Fibroblast of lung (primary cell): ENCODE measurements around the gene CHRND. TPM values are rescaled to one million over a fixed set of nuclear protein-coding genes. Genes with fewer than 3 reads are reported as not detected.

Experiments used
- DNase-seq, 2 donors: peaks; one replicate each; pipeline versions ENCODE4 v3.0.0 to v3.0.0-alpha.2; 2010; ENCODE audit warnings: low read depth in 2 of 2
- H2AFZ ChIP-seq: 2 replicates; pipeline ENCODE4 v1.5.1; 2012; ENCODE audit warnings: low read length, control low read depth, inconsistent platforms
- H3K27ac ChIP-seq: 2 replicates; pipeline ENCODE4 v1.5.1; 2011; ENCODE audit warnings: low read length, control low read depth; ENCODE audit not compliant: insufficient read depth
- H3K27me3 ChIP-seq: 2 replicates; pipeline ENCODE4 v1.5.1; 2011; ENCODE audit warnings: mild to moderate bottlenecking, low read length; ENCODE audit not compliant: control insufficient read depth, insufficient read depth
- H3K36me3 ChIP-seq: 2 replicates; pipeline ENCODE4 v1.5.1; 2011; ENCODE audit warnings: low read length; ENCODE audit not compliant: control insufficient read depth, insufficient read depth
- H3K4me1 ChIP-seq: 2 replicates; pipeline ENCODE4 v1.5.1; 2011; ENCODE audit warnings: low read length; ENCODE audit not compliant: control insufficient read depth, insufficient read depth; ENCODE audit errors: extremely low read depth
- H3K4me2 ChIP-seq: 2 replicates; pipeline ENCODE4 v1.5.1; 2011; ENCODE audit warnings: low read length, control low read depth; ENCODE audit not compliant: insufficient read depth; ENCODE audit errors: extremely low read depth
- H3K4me3 ChIP-seq, 4 experiments: fragments of 200-600 bp in 1 of 4; sonication (generic) in 1 of 4; replicated peaks in 1 of 4; 2 replicates each; pipeline ENCODE4 v1.5.1; 2011 to 2016; ENCODE audit warnings: low read length in 4 of 4, low read depth in 3 of 4, mild to moderate bottlenecking in 3 of 4, control low read depth in 2 of 4, inconsistent platforms in 1 of 4, mixed read lengths in 1 of 4; ENCODE audit not compliant: insufficient read depth in 1 of 4; ENCODE audit errors: control extremely low read depth in 1 of 4
- H3K79me2 ChIP-seq: 2 replicates; pipeline ENCODE4 v1.5.1; 2012; ENCODE audit warnings: mild to moderate bottlenecking, low read length, inconsistent platforms; ENCODE audit not compliant: control insufficient read depth, insufficient read depth
- H3K9ac ChIP-seq: 2 replicates; pipeline ENCODE4 v1.5.1; 2011; ENCODE audit warnings: mild to moderate bottlenecking, low read length, control low read depth; ENCODE audit not compliant: insufficient read depth
- H3K9me3 ChIP-seq: 2 replicates; pipeline ENCODE4 v1.5.1; 2012; ENCODE audit warnings: low read depth, low read length; ENCODE audit not compliant: control insufficient read depth, insufficient read depth
- H4K20me1 ChIP-seq: 2 replicates; pipeline ENCODE4 v1.5.1; 2011; ENCODE audit warnings: low read length; ENCODE audit not compliant: control insufficient read depth, insufficient read depth; ENCODE audit errors: extremely low read depth
- EZH2 ChIP-seq: IDR thresholded peaks from 2 replicates; pipeline ENCODE4 v1.5.1; 2012; ENCODE audit warnings: low read length, control low read depth, mild to moderate bottlenecking; ENCODE audit errors: missing control alignments
- polyA minus RNA-seq: library from RNA; depleted of rRNA, polyadenylated mRNA; stranded (reverse); fragments of >200 nt; gene quantifications from 2 replicates; pipeline ENCODE4 v1.2.3, GENCODE V29; 2011; ENCODE audit warnings: low replicate concordance
- polyA plus RNA-seq, 2 donors: library from polyadenylated mRNA; depleted of rRNA in 1 of 2; stranded (reverse) in 1 of 2; unstranded in 1 of 2; fragments of >200 nt; gene quantifications; 2 replicates each; pipeline ENCODE4 v1.2.1, GENCODE V29; 2011 to 2012; ENCODE audit warnings: missing spikeins in 1 of 2
- total RNA-seq: library from RNA; depleted of rRNA; stranded (reverse); fragments of >200 nt; gene quantifications from 2 replicates; pipeline ENCODE4 v1.2.1, GENCODE V29; 2014
- TF ChIP-seq, protein P1 (sequence below), 2 donors: IDR thresholded peaks in 1 of 2; conservative IDR thresholded peaks in 1 of 2; 1 replicate in 1 of 2; 2 replicates in 1 of 2; pipeline ENCODE4 v1.5.1; 2011 to 2012; ENCODE audit warnings: low read length in 2 of 2, control low read depth in 1 of 2, inconsistent platforms in 1 of 2, low read depth in 1 of 2, mild to moderate bottlenecking in 1 of 2

CHRND gene
- total RNA-seq (not detected in 2 replicates), polyA plus RNA-seq (not detected in 2 replicates), polyA minus RNA-seq (not detected in 2 replicates)
- not detected in 2 replicates for polyA plus RNA-seq (2012)

DNA sequence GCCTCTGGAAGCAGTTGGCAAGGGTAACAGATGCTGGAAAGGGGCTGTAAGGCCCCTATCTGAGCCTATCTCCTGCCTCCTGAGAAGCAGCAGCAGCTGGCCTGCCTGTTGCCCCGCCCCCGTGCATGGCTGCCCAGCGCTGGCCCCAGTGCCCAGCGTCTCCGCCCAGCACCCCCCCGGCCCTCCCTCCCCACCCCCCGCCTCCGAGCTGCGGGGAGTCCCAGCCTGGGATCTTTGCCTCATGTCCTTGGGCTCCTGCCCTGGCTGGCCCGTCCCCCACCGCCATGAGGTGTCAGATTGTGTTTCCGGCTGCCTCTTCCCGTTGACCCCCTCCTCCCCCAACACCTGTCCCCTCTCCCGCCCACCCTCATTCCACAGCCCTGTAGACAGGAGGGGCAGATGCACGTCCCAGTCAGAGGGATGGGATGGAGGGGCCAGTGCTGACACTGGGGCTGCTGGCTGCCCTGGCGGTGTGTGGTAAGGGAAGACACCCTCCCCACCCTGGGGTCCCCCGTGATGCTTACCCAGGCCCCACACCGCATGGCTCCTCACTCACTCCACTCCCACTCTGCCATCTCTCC, at the start of gene CHRND:
Gene CHRND, plus strand, starts transcription at position 370 of the 581 bp plus-strand sequence. Its CDS starts 56 bp downstream, at position 426.
- peaks cover 15% of the 10 kb centered on the region for H3K27me3 ChIP-seq
- no peak within 1 kb of the TSS for H2AFZ ChIP-seq
- no peak within 1 kb of the TSS for H3K27ac ChIP-seq
- H3K4me2 ChIP-seq = no peak within 1 kb of the TSS
- no peaks in the 10 kb centered on the region for H3K9me3 ChIP-seq
- no peak within 1 kb of the TSS for H3K9ac ChIP-seq
- DNase-seq = no peak
- H3K79me2 ChIP-seq = no peaks in the 10 kb centered on the region
- no peak within 1 kb of the TSS for H3K4me3 ChIP-seq
- H4K20me1 ChIP-seq = no peaks in the 10 kb centered on the region
- TF ChIP-seq EZH2 = no peak
- TF ChIP-seq, protein P1, sequence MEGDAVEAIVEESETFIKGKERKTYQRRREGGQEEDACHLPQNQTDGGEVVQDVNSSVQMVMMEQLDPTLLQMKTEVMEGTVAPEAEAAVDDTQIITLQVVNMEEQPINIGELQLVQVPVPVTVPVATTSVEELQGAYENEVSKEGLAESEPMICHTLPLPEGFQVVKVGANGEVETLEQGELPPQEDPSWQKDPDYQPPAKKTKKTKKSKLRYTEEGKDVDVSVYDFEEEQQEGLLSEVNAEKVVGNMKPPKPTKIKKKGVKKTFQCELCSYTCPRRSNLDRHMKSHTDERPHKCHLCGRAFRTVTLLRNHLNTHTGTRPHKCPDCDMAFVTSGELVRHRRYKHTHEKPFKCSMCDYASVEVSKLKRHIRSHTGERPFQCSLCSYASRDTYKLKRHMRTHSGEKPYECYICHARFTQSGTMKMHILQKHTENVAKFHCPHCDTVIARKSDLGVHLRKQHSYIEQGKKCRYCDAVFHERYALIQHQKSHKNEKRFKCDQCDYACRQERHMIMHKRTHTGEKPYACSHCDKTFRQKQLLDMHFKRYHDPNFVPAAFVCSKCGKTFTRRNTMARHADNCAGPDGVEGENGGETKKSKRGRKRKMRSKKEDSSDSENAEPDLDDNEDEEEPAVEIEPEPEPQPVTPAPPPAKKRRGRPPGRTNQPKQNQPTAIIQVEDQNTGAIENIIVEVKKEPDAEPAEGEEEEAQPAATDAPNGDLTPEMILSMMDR (conservative IDR thresholded peaks at IDR 0.05 in 1 of 2, IDR thresholded peaks at IDR 0.05 in 1 of 2; ENCODE audit: low read depth in 1 of 2, low read length in 2 of 2) = no peak
- no peaks in the 10 kb centered on the region for H3K36me3 ChIP-seq
- H3K4me1 ChIP-seq = no peaks in the 10 kb centered on the region

DNA sequence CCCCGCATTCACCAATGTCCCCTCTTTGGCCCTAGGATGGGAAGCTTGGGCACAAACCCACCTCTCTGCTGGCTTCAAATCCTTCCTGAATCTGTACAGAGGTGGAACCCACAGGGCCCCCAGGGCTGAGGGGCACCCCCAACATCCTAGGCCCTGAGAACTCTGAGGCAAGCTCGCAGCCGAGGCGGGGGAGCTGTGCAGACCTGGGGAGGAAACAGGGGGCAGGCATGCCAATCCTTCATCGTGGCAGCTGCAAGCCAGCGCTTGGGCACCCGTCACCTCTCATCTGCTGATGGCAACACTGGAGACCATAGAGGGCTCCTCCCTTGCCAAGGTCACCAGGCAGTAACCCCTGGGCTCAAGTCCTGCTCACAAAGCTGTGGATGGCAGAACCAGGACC, 49.2 kb upstream of the CHRND start:
- Histone ChIP-seq H3K79me2 (no peaks in the 10 kb centered on the region), H2AFZ (no peak overlapping the region), H3K27me3 (no peaks in the 10 kb centered on the region), H3K9ac (no peak overlapping the region), H3K27ac (no peak overlapping the region), H3K4me2 (no peak overlapping the region), H3K4me3 (no peak overlapping the region), H3K36me3 (no peaks in the 10 kb centered on the region), H3K9me3 (no peaks in the 10 kb centered on the region), H3K4me1 (no peaks in the 10 kb centered on the region), H4K20me1 (no peaks in the 10 kb centered on the region)
- no peak for DNase-seq
- TF ChIP-seq EZH2 = no peak

DNA sequence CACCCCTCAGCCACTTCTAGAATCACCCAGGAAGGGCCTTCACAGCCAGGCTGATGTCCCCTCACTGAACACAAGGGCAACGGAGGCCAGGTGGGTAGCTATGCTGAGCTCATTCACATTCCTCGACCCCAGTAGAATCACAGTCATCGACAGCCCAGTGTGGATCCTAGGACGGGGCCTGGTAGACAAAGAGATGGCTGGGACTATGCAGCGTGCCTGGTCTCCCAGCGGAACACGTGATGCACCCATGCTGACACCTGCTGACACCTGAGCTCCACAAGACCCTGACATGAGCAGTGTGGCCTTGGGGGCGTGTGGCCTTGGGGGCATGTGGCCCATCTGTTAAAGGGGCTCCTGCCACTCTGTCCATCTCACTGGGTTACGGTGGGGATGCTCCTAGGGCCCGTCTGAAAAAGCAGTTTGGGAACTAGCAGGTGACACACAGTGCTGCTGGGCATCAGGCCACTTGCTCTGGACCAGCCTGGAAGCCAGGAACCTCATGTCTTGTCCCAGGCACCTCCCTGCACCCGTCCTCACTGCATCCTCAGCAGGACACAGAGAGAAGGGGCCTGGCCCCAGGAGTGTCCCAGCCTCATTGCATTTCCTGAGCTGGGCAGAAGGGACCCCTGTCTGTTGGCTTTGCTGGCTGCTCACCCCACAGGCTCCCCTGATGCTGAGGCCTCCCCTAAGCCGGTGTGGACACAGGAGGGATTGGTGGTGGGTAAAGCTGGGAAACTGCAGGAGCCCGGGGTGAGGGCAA, 48.0 kb upstream of the CHRND start:
- Histone ChIP-seq H3K9me3 (no peaks in the 10 kb centered on the region), H4K20me1 (no peaks in the 10 kb centered on the region), H3K4me2 (no peak overlapping the region), H3K27ac (no peak overlapping the region), H3K27me3 (no peaks in the 10 kb centered on the region), H3K36me3 (no peaks in the 10 kb centered on the region), H3K79me2 (no peaks in the 10 kb centered on the region), H3K4me1 (no peaks in the 10 kb centered on the region), H2AFZ (no peak overlapping the region), H3K9ac (no peak overlapping the region), H3K4me3 (no peak overlapping the region)
- DNase-seq = no peak
- TF ChIP-seq, protein P1 (conservative IDR thresholded peaks at IDR 0.05 in 1 of 2, IDR thresholded peaks at IDR 0.05 in 1 of 2; ENCODE audit: low read depth in 1 of 2, low read length in 2 of 2) = no peak
- TF ChIP-seq EZH2 = no peak
